Thoracic aorta (tissue), 2 donors: ENCODE measurements around the gene CEP128. TPM values are rescaled to one million over a fixed set of nuclear protein-coding genes. Genes with fewer than 3 reads are reported as not detected.

ENCODE experiments used
- ATAC-seq: fragments of 150-250 bp; one replicate; pipeline ENCODE4 v1.8.0; 2017; ENCODE audit warnings: low read depth; ENCODE audit not compliant: insufficient number of reproducible peaks, low FRiP score
- DNase-seq: peaks from one replicate; pipeline ENCODE4 v3.0.0-alpha.2; 2020; ENCODE audit warnings: low spot score
- H3K27ac ChIP-seq, 2 donors: fragments of 200-600 bp; sonication (generic); 1 replicate in 1 of 2; 2 replicates in 1 of 2; pipeline ENCODE4 v1.5.1; 2016; ENCODE audit warnings: mild to moderate bottlenecking in 2 of 2, moderate library complexity in 2 of 2
- H3K27me3 ChIP-seq: fragments of 200-600 bp; sonication (generic); replicated peaks from 2 replicates; pipeline ENCODE4 v1.6.0; 2016; ENCODE audit warnings: mild to moderate bottlenecking; ENCODE audit not compliant: insufficient read depth
- H3K36me3 ChIP-seq: fragments of 200-600 bp; sonication (generic); one replicate; pipeline ENCODE4 v1.5.1; 2016
- H3K4me1 ChIP-seq, 2 donors: fragments of 200-600 bp; sonication (generic); 1 replicate in 1 of 2; 2 replicates in 1 of 2; pipeline versions ENCODE4 v1.5.1 to v1.6.0; 2016; ENCODE audit warnings: low read depth in 2 of 2, mild to moderate bottlenecking in 1 of 2; ENCODE audit not compliant: control insufficient read depth in 1 of 2
- H3K4me3 ChIP-seq: fragments of 200-600 bp; sonication (generic); 2 replicates; pipeline ENCODE4 v1.5.1; 2016; ENCODE audit warnings: mild to moderate bottlenecking
- H3K9me3 ChIP-seq: fragments of 200-600 bp; sonication (generic); 2 replicates; pipeline ENCODE4 v1.5.1; 2016
- total RNA-seq, 2 donors: library from RNA; depleted of rRNA; stranded (reverse); fragments of >200 nt; gene quantifications; one replicate each; pipeline versions ENCODE4 v1.1.0 to v1.2.3, GENCODE V29; 2016
- TF ChIP-seq, protein P1 (sequence below): fragments of 200-600 bp; sonication (generic); IDR thresholded peaks from one replicate; pipeline ENCODE4 v1.5.1; 2019; ENCODE audit warnings: antibody characterized with exemption

Gene CEP128
- total RNA-seq, 2 donors from 2014 or later, result 2.1 to 4.7 TPM

DNA sequence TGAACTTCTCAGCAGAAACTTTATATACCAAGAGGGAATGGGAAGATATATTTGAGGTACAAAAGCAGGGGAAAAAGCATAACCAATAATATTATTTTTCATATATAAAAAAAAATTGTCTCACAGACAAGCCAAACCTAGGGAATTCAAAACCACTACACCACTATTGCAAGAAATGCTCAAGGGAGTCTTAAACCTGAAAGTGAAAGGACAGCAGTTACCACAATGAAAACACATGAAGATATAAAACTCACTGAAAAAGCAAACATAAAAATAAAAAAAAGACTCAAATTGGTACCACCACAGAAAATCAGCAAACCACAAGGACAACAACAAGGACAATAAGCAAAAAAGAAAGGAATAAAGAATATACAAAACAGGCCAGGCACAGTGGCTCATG is 131.9 kb downstream of the CEP128 start:
- no peak overlapping the region for H3K4me3 ChIP-seq
- H3K4me1 ChIP-seq, result no peaks in the 10 kb centered on the region
- H3K36me3 ChIP-seq, result no peaks in the 10 kb centered on the region
- TF ChIP-seq, protein P1, sequence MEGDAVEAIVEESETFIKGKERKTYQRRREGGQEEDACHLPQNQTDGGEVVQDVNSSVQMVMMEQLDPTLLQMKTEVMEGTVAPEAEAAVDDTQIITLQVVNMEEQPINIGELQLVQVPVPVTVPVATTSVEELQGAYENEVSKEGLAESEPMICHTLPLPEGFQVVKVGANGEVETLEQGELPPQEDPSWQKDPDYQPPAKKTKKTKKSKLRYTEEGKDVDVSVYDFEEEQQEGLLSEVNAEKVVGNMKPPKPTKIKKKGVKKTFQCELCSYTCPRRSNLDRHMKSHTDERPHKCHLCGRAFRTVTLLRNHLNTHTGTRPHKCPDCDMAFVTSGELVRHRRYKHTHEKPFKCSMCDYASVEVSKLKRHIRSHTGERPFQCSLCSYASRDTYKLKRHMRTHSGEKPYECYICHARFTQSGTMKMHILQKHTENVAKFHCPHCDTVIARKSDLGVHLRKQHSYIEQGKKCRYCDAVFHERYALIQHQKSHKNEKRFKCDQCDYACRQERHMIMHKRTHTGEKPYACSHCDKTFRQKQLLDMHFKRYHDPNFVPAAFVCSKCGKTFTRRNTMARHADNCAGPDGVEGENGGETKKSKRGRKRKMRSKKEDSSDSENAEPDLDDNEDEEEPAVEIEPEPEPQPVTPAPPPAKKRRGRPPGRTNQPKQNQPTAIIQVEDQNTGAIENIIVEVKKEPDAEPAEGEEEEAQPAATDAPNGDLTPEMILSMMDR, result no peak
- no peaks in the 10 kb centered on the region for H3K27me3 ChIP-seq
- ATAC-seq, result no peak
- H3K9me3 ChIP-seq, result no peaks in the 10 kb centered on the region
- H3K27ac ChIP-seq, result no peak overlapping the region
- no peak for DNase-seq

DNA sequence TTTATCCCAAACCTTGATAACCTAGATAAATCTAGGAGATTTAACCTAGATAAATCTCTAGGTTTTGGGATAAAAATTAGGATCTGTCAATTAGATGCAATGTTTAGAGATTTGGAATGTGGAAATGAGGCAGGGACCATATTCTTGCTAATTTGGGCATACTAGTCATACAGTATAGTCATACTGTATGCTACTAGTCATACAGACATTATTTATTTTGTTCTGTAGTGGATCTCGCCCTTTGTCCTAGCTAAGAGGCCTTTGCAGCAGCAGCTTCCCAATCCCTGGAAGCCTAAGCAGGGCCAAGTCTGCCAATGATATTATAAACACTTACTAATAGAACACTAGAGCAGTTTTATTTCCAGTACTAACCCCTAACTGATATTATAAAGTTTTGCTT is 136.4 kb downstream of the CEP128 start:
- TF ChIP-seq, protein P1, result no peak
- H3K9me3 ChIP-seq, result no peaks in the 10 kb centered on the region

DNA sequence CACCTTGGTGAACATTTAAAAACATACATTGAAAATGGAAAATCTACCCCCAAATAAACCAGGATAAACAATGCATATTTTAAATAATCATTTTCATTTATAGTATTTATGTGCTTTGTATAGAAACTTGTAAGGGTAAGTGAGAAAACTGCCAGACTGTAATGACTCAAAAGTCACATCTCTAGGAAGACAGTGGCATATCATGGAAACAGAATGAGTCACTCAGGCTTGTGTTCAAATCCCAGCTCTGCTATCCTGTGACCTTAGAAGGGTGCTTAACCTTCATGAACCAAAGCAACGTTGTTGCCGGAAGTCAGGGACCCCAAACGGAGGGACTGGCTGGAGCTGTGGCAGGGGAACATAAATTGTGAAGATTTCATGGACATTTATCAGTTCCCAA is 142.7 kb downstream of the CEP128 start:
- H3K9me3 ChIP-seq, result no peaks in the 10 kb centered on the region
- no peak for ATAC-seq
- H3K36me3 ChIP-seq, result no peaks in the 10 kb centered on the region

More for the DNA sequence above, 136.4 kb downstream of the CEP128 start:
- H3K4me1 ChIP-seq, result no peaks in the 10 kb centered on the region
- no peak for DNase-seq
- H3K4me3 ChIP-seq, result no peak overlapping the region
- H3K27me3 ChIP-seq, result no peaks in the 10 kb centered on the region
- H3K36me3 ChIP-seq, result no peaks in the 10 kb centered on the region
- H3K27ac ChIP-seq, result no peak overlapping the region
- ATAC-seq, result no peak

DNA sequence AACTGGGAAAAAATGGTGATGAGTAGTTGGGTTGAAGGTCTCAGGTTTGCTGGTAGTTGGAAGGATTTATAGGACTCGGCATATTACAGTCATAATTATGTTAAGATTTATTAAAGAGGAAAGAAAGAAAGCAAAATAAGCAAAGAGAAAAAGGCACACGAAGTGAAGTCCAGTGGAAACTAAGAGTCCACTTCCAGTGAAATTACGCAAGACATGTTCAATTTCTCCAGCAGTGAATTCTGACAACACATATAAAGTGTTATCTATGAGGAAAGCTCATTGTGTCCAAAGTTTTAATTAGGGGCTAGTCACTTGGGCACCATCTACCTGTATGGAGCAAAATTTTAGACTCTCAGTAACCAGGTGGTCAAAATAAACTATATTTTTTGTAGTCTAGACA is 143.3 kb downstream of the CEP128 start:
- no peak overlapping the region for H3K27ac ChIP-seq
- H3K4me1 ChIP-seq, result no peaks in the 10 kb centered on the region
- ATAC-seq, result no peak
- no peaks in the 10 kb centered on the region for H3K9me3 ChIP-seq
- no peak for DNase-seq
- no peaks in the 10 kb centered on the region for H3K27me3 ChIP-seq
- H3K36me3 ChIP-seq, result no peaks in the 10 kb centered on the region
- H3K4me3 ChIP-seq, result no peak overlapping the region
- TF ChIP-seq, protein P1, result no peak

More for the DNA sequence above, 142.7 kb downstream of the CEP128 start:
- TF ChIP-seq, protein P1, result no peak
- Histone ChIP-seq H3K4me1 (no peaks in the 10 kb centered on the region), H3K27me3 (no peaks in the 10 kb centered on the region), H3K27ac (no peak overlapping the region), H3K4me3 (no peak overlapping the region)
- DNase-seq, result no peak

DNA sequence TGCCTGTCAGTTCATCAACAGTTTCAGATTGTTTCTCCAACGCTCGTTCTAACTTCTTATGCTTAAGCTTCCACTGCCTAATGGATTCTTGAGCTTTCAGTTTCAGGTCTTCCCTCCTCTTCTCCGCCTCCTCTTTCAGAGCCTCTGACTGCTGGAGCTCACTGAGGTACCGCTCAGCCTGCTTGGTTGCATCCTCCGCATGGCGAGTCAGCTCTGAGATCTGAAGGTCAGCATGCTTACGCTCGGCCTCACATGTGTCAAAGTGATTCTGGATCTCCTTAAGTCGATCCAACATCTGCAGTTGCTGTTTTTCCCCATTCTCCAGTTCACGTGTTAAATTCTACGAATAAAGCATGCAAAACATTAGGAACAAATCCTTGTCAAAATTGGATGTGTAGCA is 148.8 kb downstream of the CEP128 start:
- TF ChIP-seq, protein P1, result no peak
- Histone ChIP-seq H3K9me3 (no peaks in the 10 kb centered on the region), H3K4me1 (no peaks in the 10 kb centered on the region), H3K36me3 (no peaks in the 10 kb centered on the region), H3K4me3 (no peak overlapping the region), H3K27ac (no peak overlapping the region), H3K27me3 (no peaks in the 10 kb centered on the region)
- ATAC-seq (no peak), DNase-seq (no peak)
